SK-N-SH (cell line): Measurements from ENCODE around the gene KLHL7. TPM values are rescaled to one million over a fixed set of nuclear protein-coding genes. Genes with fewer than 3 reads are reported as not detected.

Experiments
- CTCF ChIA-PET: fragments of 300-600, 350-600 bp; formaldehyde crosslinking; extraction: SDS; loops from one replicate; lab custom pipeline; 2021; lab: Yijun Ruan, JAX
- POLR2A ChIA-PET: fragments of 350-600 bp; sonication (Branson Sonifier 250); formaldehyde crosslinking; extraction: SDS; loops from one replicate; lab custom pipeline; 2020; ENCODE audit warnings: antibody characterized with exemption, inconsistent platforms; lab: Yijun Ruan, JAX
- DNase-seq: peaks from one replicate; pipeline ENCODE4 v3.0.0; 2012
- H2AFZ ChIP-seq: fragments of 200-600 bp; sonication (generic); 2 replicates; pipeline ENCODE4 v1.8.1; 2016; ENCODE audit warnings: antibody characterized with exemption, mild to moderate bottlenecking, low read depth
- H3F3A ChIP-seq: fragments of 200-600 bp; sonication (generic); replicated peaks from 2 replicates; pipeline ENCODE3; 2016; ENCODE audit warnings: antibody characterized with exemption, mild to moderate bottlenecking; ENCODE audit not compliant: insufficient read depth
- H3K27ac ChIP-seq, 2 experiments: fragments of 200-500 bp in 1 of 2; fragments of 200-600 bp in 1 of 2; sonication (Bioruptor generic) in 1 of 2; sonication (generic), shearing (Covaris generic) in 1 of 2; 2 replicates each; pipeline versions ENCODE4 v1.5.1 to v1.6.1; 2014 to 2016; ENCODE audit warnings: low read depth in 2 of 2, inconsistent platforms in 1 of 2, low read length in 1 of 2, mild to moderate bottlenecking in 1 of 2, mixed read lengths in 1 of 2
- H3K27me3 ChIP-seq: fragments of 200-600 bp; sonication (generic), shearing (Covaris generic); 2 replicates; pipeline ENCODE4 v1.6.1; 2016; ENCODE audit warnings: mixed run types; ENCODE audit not compliant: insufficient read depth
- H3K36me3 ChIP-seq, 2 experiments: fragments of 200-500 bp in 1 of 2; fragments of 200-600 bp in 1 of 2; sonication (Bioruptor generic) in 1 of 2; sonication (generic) in 1 of 2; replicated peaks in 1 of 2; 2 replicates each; pipeline versions ENCODE3 to v1.5.1; 2014 to 2016; ENCODE audit warnings: low read length in 1 of 2, mild to moderate bottlenecking in 1 of 2; ENCODE audit not compliant: insufficient read depth in 2 of 2, control insufficient read depth in 1 of 2
- H3K4me1 ChIP-seq, 2 experiments: fragments of 200-500 bp in 1 of 2; fragments of 200-600 bp in 1 of 2; sonication (Bioruptor generic) in 1 of 2; sonication (generic), shearing (Covaris generic) in 1 of 2; 2 replicates each; pipeline versions ENCODE4 v1.5.1 to v1.6.1; 2014 to 2016; ENCODE audit warnings: low read depth in 1 of 2, low read length in 1 of 2, mixed run types in 1 of 2; ENCODE audit not compliant: insufficient read depth in 2 of 2, control insufficient read depth in 1 of 2
- H3K4me2 ChIP-seq: fragments of 200-600 bp; sonication (generic), shearing (Covaris generic); 2 replicates; pipeline ENCODE4 v1.6.1; 2017; ENCODE audit warnings: mixed run types
- H3K4me3 ChIP-seq, 2 experiments: fragments of 200-500 bp in 1 of 2; fragments of 200-600 bp in 1 of 2; sonication (Bioruptor generic) in 1 of 2; sonication (generic), shearing (Covaris generic) in 1 of 2; 2 replicates each; pipeline versions ENCODE4 v1.5.1 to v1.8.1; 2014 to 2016; ENCODE audit warnings: low read depth in 2 of 2, inconsistent platforms in 1 of 2, low read length in 1 of 2, mild to moderate bottlenecking in 1 of 2, mixed read lengths in 1 of 2, moderate library complexity in 1 of 2
- H3K79me2 ChIP-seq: fragments of 200-600 bp; sonication (generic); 2 replicates; pipeline ENCODE4 v1.8.1; 2017; ENCODE audit warnings: mild to moderate bottlenecking; ENCODE audit not compliant: insufficient read depth
- H3K9ac ChIP-seq: fragments of 200-600 bp; sonication (generic); 2 replicates; pipeline ENCODE4 v1.6.1; 2017; ENCODE audit warnings: mixed run types
- H3K9me2 ChIP-seq: fragments of 200-600 bp; sonication (generic); 2 replicates; pipeline ENCODE4 v1.6.1; 2017; ENCODE audit warnings: mixed run types
- H3K9me3 ChIP-seq: fragments of 200-600 bp; sonication (generic); 2 replicates; pipeline ENCODE4 v1.6.1; 2017; ENCODE audit warnings: mixed run types, mild to moderate bottlenecking, moderate library complexity
- H4K20me1 ChIP-seq: fragments of 200-600 bp; sonication (generic); 2 replicates; pipeline ENCODE4 v1.6.1; 2017; ENCODE audit warnings: mild to moderate bottlenecking, mixed run types; ENCODE audit not compliant: insufficient read depth
- ELF1 ChIP-seq: IDR thresholded peaks from 2 replicates; pipeline ENCODE4 v1.4.0; 2012
- FOSL2 ChIP-seq: IDR thresholded peaks from 2 replicates; pipeline ENCODE4 v1.4.0; 2012; ENCODE audit warnings: low read depth, mild to moderate bottlenecking, moderate library complexity, borderline replicate concordance
- FOXM1 ChIP-seq: IDR thresholded peaks from 2 replicates; pipeline ENCODE4 v1.4.0; 2012; ENCODE audit warnings: low read depth, mild to moderate bottlenecking
- GATA2 ChIP-seq: sonication (generic); formaldehyde crosslinking; IDR thresholded peaks from 2 replicates; pipeline ENCODE4 v1.5.0; 2020; ENCODE audit warnings: mild to moderate bottlenecking, missing genetic modification reagents
- IRF3 ChIP-seq: fragments of 150-350 bp; IDR thresholded peaks from 2 replicates; pipeline ENCODE4 v1.6.1; 2016; ENCODE audit warnings: mild to moderate bottlenecking, low read depth, low read length
- JUND ChIP-seq: IDR thresholded peaks from 2 replicates; pipeline ENCODE4 v1.4.0; 2012
- MXI1 ChIP-seq: IDR thresholded peaks from 2 replicates; pipeline ENCODE4 v1.6.1; 2012; ENCODE audit warnings: mild to moderate bottlenecking, low read depth, low read length, improper control_type of control experiment
- RAD21 ChIP-seq: IDR thresholded peaks from 2 replicates; pipeline ENCODE4 v1.6.1; 2012; ENCODE audit warnings: mild to moderate bottlenecking, low read length
- RCOR1 ChIP-seq: fragments of 150-350 bp; IDR thresholded peaks from 2 replicates; pipeline ENCODE4 v1.6.1; 2017; ENCODE audit warnings: antibody characterized with exemption, low read length
- RFX5 ChIP-seq: IDR thresholded peaks from 2 replicates; pipeline ENCODE4 v1.6.1; 2012; ENCODE audit warnings: mild to moderate bottlenecking, improper control_type of control experiment, low read length
- SIN3A ChIP-seq: IDR thresholded peaks from 2 replicates; pipeline ENCODE4 v1.6.1; 2012; ENCODE audit warnings: low read depth, mild to moderate bottlenecking, low read length, moderate library complexity, borderline replicate concordance
- SMC3 ChIP-seq: IDR thresholded peaks from 2 replicates; pipeline ENCODE4 v1.6.1; 2012; ENCODE audit warnings: low read depth, low read length, improper control_type of control experiment
- TCF12 ChIP-seq: IDR thresholded peaks from 2 replicates; pipeline ENCODE4 v1.4.0; 2012
- TEAD4 ChIP-seq: IDR thresholded peaks from 2 replicates; pipeline ENCODE4 v1.4.0; 2012; ENCODE audit warnings: mild to moderate bottlenecking, borderline replicate concordance; ENCODE audit not compliant: insufficient read depth
- USF1 ChIP-seq: IDR thresholded peaks from 2 replicates; pipeline ENCODE4 v1.4.0; 2012; ENCODE audit warnings: low read depth, borderline replicate concordance
- WGBS: methylation state at CpG from one replicate; pipeline ENCODE4 v1.1.6; 2017; ENCODE audit warnings: low lambda C conversion rate; 5-methylcytosine and 5-hydroxymethylcytosine counted together
- polyA plus RNA-seq, 3 experiments: library from polyadenylated mRNA; depleted of rRNA; stranded (reverse); fragments of >200 nt; gene quantifications; 2 replicates each; pipeline ENCODE4 v1.2.3, GENCODE V29; 2012
- TF ChIP-seq, protein P1 (sequence below): fragments of 200-600 bp; sonication (generic); IDR thresholded peaks from 2 replicates; pipeline ENCODE4 v1.6.1; 2017; ENCODE audit warnings: antibody characterized with exemption, mild to moderate bottlenecking, moderate library complexity

KLHL7 gene
- polyA plus RNA-seq, 1 of the 3 experiments (the other 2 are of a cell fraction), result 30.8 TPM

DNA sequence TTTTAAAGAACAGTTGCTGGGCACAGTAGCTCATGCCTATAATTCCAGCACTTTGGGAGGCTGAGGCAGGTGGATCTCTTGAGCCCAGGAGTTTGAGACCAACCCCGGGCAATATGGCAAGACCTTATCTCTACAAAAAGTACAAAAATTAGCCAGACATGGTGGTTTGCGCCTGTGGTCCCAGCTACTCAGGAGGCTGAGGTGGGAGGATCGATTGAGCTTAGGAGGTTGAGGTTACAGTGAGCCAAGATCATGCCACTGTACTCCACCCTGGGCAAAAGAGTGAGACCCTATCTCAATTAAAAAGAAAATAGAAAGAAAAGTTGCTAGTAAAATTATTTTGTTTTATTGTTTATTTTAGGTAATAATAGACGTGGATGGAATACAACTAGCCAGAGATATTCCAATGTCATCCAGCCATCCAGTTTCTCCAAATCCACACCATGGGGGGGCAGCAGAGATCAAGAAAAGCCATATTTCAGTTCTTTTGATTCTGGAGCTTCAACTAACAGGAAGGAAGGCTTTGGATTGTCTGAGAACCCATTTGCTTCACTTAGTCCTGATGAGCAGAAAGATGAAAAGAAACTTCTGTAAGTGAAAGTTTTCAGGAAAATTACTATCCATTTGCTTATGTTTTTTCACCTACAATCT is 79.2 kb downstream of the KLHL7 start:
- Histone ChIP-seq H4K20me1 (no peaks in the 10 kb centered on the region; the same call in 1 of the 2 replicates), H3K36me3 (peaks cover 40 to 49% of the 10 kb centered on the region in 2 experiments), H3K4me3 (no peak overlapping the region), H3K27me3 (no peaks in the 10 kb centered on the region), H2AFZ (no peak overlapping the region), H3F3A (peaks cover 15% of the 10 kb centered on the region), H3K27ac (no peak overlapping the region), H3K9me2 (no peaks in the 10 kb centered on the region), H3K9me3 (no peaks in the 10 kb centered on the region), H3K4me1 (peaks cover 8 to 13% of the 10 kb centered on the region in 2 experiments; a peak in 3 of 4 replicates), H3K79me2 (peaks cover 74% of the 10 kb centered on the region), H3K4me2 (peak overlapping the region; percentile 8; the same call in 1 of the 2 replicates), H3K9ac (no peak overlapping the region)
- 60% methylated on average over 4 of the region's 4 CpGs for WGBS
- DNase-seq, result peak; percentile 63
- peak; percentile 68 for TF ChIP-seq SMC3
- TF ChIP-seq TEAD4, result no peak
- TF ChIP-seq RAD21, result peak; percentile 90
- TF ChIP-seq JUND, result no peak
- TF ChIP-seq, protein P1, sequence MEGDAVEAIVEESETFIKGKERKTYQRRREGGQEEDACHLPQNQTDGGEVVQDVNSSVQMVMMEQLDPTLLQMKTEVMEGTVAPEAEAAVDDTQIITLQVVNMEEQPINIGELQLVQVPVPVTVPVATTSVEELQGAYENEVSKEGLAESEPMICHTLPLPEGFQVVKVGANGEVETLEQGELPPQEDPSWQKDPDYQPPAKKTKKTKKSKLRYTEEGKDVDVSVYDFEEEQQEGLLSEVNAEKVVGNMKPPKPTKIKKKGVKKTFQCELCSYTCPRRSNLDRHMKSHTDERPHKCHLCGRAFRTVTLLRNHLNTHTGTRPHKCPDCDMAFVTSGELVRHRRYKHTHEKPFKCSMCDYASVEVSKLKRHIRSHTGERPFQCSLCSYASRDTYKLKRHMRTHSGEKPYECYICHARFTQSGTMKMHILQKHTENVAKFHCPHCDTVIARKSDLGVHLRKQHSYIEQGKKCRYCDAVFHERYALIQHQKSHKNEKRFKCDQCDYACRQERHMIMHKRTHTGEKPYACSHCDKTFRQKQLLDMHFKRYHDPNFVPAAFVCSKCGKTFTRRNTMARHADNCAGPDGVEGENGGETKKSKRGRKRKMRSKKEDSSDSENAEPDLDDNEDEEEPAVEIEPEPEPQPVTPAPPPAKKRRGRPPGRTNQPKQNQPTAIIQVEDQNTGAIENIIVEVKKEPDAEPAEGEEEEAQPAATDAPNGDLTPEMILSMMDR, result peak; percentile 79
- 0 out of 2 replicates have a peak, but pooled peaks have one; percentile 42 for TF ChIP-seq SIN3A
- ChIA-PET CTCF (interaction anchor here (0.6 to 6.4 kb wide), 63 partner anchors 9 to 625 kb away, joined by 3 to 107 read pairs (median 5); partner anchors contain the start of genes IGF2BP3, MALSU1 and TRA2A), POLR2A (interaction anchor here (0.5 to 1.7 kb wide), 6 partner anchors 9 to 283 kb away, joined by 3 to 5 read pairs (median 4); partner anchors contain the start of gene KLHL7)

DNA sequence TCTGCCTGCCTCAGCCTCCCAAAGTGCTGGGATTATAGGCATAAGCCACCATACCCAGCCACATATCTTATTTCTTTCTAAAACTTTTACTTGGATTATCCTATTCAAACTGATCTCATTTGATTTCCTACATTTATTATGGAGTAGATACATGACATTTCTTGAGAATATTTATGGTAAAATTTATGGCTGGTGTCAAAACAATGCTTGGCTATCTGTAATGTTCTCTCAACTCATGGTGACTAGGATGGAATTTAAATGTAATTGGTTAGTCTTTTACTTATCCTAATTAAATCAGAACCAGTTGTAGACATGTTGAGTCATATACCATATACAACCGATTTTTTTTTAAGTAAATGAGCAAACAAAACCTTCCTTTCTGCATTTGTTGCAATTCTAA is 80.4 kb downstream of the KLHL7 start:
- TF ChIP-seq IRF3 (no peak), USF1 (no peak), TCF12 (no peak), RCOR1 (no peak), RAD21 (no peak), MXI1 (no peak), GATA2 (CRISPR knock-in tag) (no peak), FOSL2 (no peak), RFX5 (no peak), ELF1 (no peak), FOXM1 (no peak)
- TF ChIP-seq, all 33 proteins: peak for 0
- Histone ChIP-seq H3K4me2 (no peak overlapping the region), H3K9me3 (no peaks in the 10 kb centered on the region), H4K20me1 (no peaks in the 10 kb centered on the region; the same call in 1 of the 2 replicates), H3K9ac (no peak overlapping the region), H3K79me2 (peaks cover 77% of the 10 kb centered on the region), H3K36me3 (peaks cover 46 to 58% of the 10 kb centered on the region in 2 experiments), H3K4me3 (no peak overlapping the region), H3F3A (peaks cover 18% of the 10 kb centered on the region), H3K27ac (no peak overlapping the region), H2AFZ (no peak overlapping the region), H3K4me1 (peaks cover 11 to 13% of the 10 kb centered on the region in 2 experiments; a peak in 3 of 4 replicates), H3K27me3 (no peaks in the 10 kb centered on the region), H3K9me2 (no peaks in the 10 kb centered on the region; the same call in 1 of the 2 replicates)
- WGBS, result 14% methylated on average over 1 of the region's 1 CpG
- DNase-seq, result no peak
- POLR2A ChIA-PET, result no interaction called here
- CTCF ChIA-PET, result interaction anchor here (0.9 to 2.4 kb wide), 8 partner anchors 13 to 283 kb away, joined by 3 to 36 read pairs (median 10); partner anchors contain the start of gene IGF2BP3
